ENCODE measurements around the gene TOX4.

GRCh38 chr14:21526672-21527317 is 49.8 kb downstream of the TOX4 start:
- TF ChIP-seq EZH2 (IDR thresholded peaks at IDR 0.05; ENCODE audit: borderline replicate concordance, low read depth, low read length, severe bottlenecking) = no peak
- TF ChIP-seq CTCF (IDR thresholded peaks at IDR 0.05; ENCODE audit: borderline replicate concordance, extremely low read depth, low read length, poor library complexity, severe bottlenecking) = no peak
